C4-2B (cell line): ENCODE measurements around the gene SNRNP48.

ENCODE experiments used
- ZFX ChIP-seq: fragments of 450-650 bp; IDR thresholded peaks from 2 replicates; pipeline ENCODE4 v1.6.1; 2017
- TF ChIP-seq, protein P1 (sequence below): fragments of 450-650 bp; conservative IDR thresholded peaks from 2 replicates; pipeline ENCODE4 v1.5.1; 2017; ENCODE audit warnings: mild to moderate bottlenecking

DNA sequence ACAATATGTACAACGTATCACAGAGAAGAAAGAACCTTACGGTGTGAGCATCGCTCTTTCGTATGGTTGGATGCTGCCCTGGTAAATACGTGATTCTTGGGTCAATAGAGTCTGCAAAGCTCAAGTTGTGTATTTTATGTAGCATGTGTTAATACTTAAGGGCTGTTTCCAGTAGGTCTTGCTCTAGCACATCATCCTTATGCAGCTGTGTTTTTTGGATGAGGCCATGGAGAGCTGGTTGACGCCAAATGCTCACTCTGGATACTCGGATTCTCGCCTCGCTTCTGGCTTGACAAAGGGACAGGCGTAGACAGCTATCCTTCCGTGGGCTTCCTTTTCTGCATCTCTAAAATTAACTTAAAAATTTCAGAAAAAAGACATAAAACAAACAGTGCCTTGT is 38.9 kb downstream of the SNRNP48 start:
- TF ChIP-seq, protein P1, sequence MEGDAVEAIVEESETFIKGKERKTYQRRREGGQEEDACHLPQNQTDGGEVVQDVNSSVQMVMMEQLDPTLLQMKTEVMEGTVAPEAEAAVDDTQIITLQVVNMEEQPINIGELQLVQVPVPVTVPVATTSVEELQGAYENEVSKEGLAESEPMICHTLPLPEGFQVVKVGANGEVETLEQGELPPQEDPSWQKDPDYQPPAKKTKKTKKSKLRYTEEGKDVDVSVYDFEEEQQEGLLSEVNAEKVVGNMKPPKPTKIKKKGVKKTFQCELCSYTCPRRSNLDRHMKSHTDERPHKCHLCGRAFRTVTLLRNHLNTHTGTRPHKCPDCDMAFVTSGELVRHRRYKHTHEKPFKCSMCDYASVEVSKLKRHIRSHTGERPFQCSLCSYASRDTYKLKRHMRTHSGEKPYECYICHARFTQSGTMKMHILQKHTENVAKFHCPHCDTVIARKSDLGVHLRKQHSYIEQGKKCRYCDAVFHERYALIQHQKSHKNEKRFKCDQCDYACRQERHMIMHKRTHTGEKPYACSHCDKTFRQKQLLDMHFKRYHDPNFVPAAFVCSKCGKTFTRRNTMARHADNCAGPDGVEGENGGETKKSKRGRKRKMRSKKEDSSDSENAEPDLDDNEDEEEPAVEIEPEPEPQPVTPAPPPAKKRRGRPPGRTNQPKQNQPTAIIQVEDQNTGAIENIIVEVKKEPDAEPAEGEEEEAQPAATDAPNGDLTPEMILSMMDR, result no peak
- TF ChIP-seq ZFX, result no peak
